ENCODE measurements around the gene C6orf120. TPM values are rescaled to one million over a fixed set of nuclear protein-coding genes. Genes with fewer than 3 reads are reported as not detected.

C6orf120 gene
- total and polyA plus RNA-seq, 2 of the 13 experiments (the other 11 are each of a cell fraction or from before 2014, with no cell fraction given): 21.7 to 29.9 TPM

GRCh38 chr6:169752074-169752623, 50.2 kb downstream of the C6orf120 start (continued):
- TF ChIP-seq HMGXB4 (CRISPR knock-in tag; IDR thresholded peaks at IDR 0.05; ENCODE audit: borderline replicate concordance in 1 of 2, low read depth in 1 of 2) (no peak; a peak in 2 of 4 replicates), SNAPC5 (CRISPR knock-in tag; IDR thresholded peaks at IDR 0.05; ENCODE audit: borderline replicate concordance) (0 out of 2 replicates have a peak, but pooled peaks have one; percentile 66), ZNF878 (CRISPR knock-in tag; IDR thresholded peaks at IDR 0.05) (no peak), CHCHD3 (CRISPR knock-in tag; IDR thresholded peaks at IDR 0.05) (no peak), NR2F6 (IDR thresholded peaks at IDR 0.05) (no peak), NR2F6 (CRISPR knock-in tag; IDR thresholded peaks at IDR 0.05) (no peak), POLR2AphosphoS2 (IDR thresholded peaks at IDR 0.05; ENCODE audit: low read depth, low read length) (no peak), ZNF615 (CRISPR knock-in tag; IDR thresholded peaks at IDR 0.05; ENCODE audit: borderline replicate concordance) (no peak), AGO2 (optimal IDR thresholded peaks at IDR 0.05; ENCODE audit: low read depth, low read length) (no peak), SMARCE1 (IDR thresholded peaks at IDR 0.05; ENCODE audit: borderline replicate concordance) (no peak), ELF4 (CRISPR knock-in tag; IDR thresholded peaks at IDR 0.05; ENCODE audit: borderline replicate concordance) (no peak), ZMYM3 (CRISPR knock-in tag; IDR thresholded peaks at IDR 0.05) (no peak), ZBTB40 (IDR thresholded peaks at IDR 0.05) (no peak), ZBTB40 (CRISPR knock-in tag; IDR thresholded peaks at IDR 0.05) (no peak), SP4 (CRISPR knock-in tag; IDR thresholded peaks at IDR 0.05) (no peak), MTF2 (CRISPR knock-in tag; IDR thresholded peaks at IDR 0.05; ENCODE audit: borderline replicate concordance) (no peak), ZNF549 (CRISPR knock-in tag; IDR thresholded peaks at IDR 0.05) (no peak), MED8 (CRISPR knock-in tag; IDR thresholded peaks at IDR 0.05; ENCODE audit: insufficient replicate concordance) (no peak)
